Fibroblast of lung (primary cell): ENCODE data around the gene BRD1.

Experiments used
- EZH2 ChIP-seq: IDR thresholded peaks from 2 replicates; pipeline ENCODE4 v1.5.1; 2012; ENCODE audit warnings: low read length, control low read depth, mild to moderate bottlenecking; ENCODE audit errors: missing control alignments
- TF ChIP-seq, protein P1 (sequence below), 2 donors: IDR thresholded peaks in 1 of 2; conservative IDR thresholded peaks in 1 of 2; 1 replicate in 1 of 2; 2 replicates in 1 of 2; pipeline ENCODE4 v1.5.1; 2011 to 2012; ENCODE audit warnings: low read length in 2 of 2, control low read depth in 1 of 2, inconsistent platforms in 1 of 2, low read depth in 1 of 2, mild to moderate bottlenecking in 1 of 2

DNA sequence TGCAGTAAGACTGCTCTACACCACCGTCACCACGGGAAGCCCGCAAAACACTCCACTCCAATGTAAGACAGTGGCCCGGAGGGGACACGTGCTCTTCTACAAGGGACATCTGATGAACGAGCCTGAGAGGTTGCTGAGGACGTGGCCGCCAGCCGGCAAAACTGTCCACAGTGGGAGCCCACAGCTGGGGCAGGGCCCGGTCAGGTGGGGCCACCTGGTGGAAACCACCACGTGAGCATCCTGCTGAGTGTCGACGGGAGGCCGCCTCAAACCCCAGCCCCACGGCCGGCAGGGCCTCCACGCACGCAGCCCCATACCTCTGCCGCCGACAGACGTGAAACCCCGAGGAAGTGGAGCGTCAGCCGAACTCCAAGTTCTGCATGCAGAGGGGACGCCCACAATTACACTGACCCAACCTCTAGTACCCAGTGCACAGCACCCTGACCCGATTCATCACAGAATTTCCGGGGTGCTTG, 42.6 kb downstream of the BRD1 start:
- TF ChIP-seq, protein P1, sequence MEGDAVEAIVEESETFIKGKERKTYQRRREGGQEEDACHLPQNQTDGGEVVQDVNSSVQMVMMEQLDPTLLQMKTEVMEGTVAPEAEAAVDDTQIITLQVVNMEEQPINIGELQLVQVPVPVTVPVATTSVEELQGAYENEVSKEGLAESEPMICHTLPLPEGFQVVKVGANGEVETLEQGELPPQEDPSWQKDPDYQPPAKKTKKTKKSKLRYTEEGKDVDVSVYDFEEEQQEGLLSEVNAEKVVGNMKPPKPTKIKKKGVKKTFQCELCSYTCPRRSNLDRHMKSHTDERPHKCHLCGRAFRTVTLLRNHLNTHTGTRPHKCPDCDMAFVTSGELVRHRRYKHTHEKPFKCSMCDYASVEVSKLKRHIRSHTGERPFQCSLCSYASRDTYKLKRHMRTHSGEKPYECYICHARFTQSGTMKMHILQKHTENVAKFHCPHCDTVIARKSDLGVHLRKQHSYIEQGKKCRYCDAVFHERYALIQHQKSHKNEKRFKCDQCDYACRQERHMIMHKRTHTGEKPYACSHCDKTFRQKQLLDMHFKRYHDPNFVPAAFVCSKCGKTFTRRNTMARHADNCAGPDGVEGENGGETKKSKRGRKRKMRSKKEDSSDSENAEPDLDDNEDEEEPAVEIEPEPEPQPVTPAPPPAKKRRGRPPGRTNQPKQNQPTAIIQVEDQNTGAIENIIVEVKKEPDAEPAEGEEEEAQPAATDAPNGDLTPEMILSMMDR (conservative IDR thresholded peaks at IDR 0.05 in 1 of 2, IDR thresholded peaks at IDR 0.05 in 1 of 2; ENCODE audit: low read depth in 1 of 2, low read length in 2 of 2): no peak
- TF ChIP-seq EZH2: no peak
